HEK293 (cell line): Measurements from ENCODE around the gene LRRFIP1.

ENCODE experiments used
- CTCF ChIA-PET: fragments of 350-600 bp; formaldehyde crosslinking; extraction: SDS; loops from one replicate; lab custom pipeline; 2021; ENCODE audit warnings: antibody characterized with exemption; lab: Yijun Ruan, JAX
- POLR2A ChIA-PET: fragments of 300-600 bp; formaldehyde crosslinking; extraction: SDS; loops from one replicate; lab custom pipeline; 2020; ENCODE audit warnings: antibody characterized with exemption, inconsistent platforms; lab: Yijun Ruan, JAX
- H3K27ac ChIP-seq: fragments of 200-500 bp; sonication (Bioruptor generic); 2 replicates; pipeline ENCODE4 v1.5.1; 2014; ENCODE audit warnings: low read depth, low read length, control low read depth, inconsistent platforms; ENCODE audit errors: extremely low read depth
- H3K36me3 ChIP-seq, 2 experiments: fragments of 200-500 bp in 1 of 2; sonication (Bioruptor generic) in 1 of 2; 1 replicate in 1 of 2; 2 replicates in 1 of 2; pipeline ENCODE4 v1.5.1; 2014 to 2017; ENCODE audit warnings: inconsistent platforms in 2 of 2, low read length in 2 of 2; ENCODE audit not compliant: control insufficient read depth in 2 of 2, insufficient read depth in 1 of 2
- H3K4me1 ChIP-seq: fragments of 200-500 bp; sonication (Bioruptor generic); 2 replicates; pipeline ENCODE4 v1.5.1; 2014; ENCODE audit warnings: mild to moderate bottlenecking, low read length, inconsistent platforms; ENCODE audit not compliant: control insufficient read depth, insufficient read depth
- H3K4me3 ChIP-seq: 2 replicates; pipeline ENCODE4 v1.5.1; 2011; ENCODE audit warnings: low read depth, mild to moderate bottlenecking, control low read depth, low read length, moderate library complexity
- H3K9me3 ChIP-seq: fragments of 200-500 bp; sonication (Bioruptor generic); 2 replicates; pipeline ENCODE4 v1.5.1; 2014; ENCODE audit warnings: low read depth, low read length, inconsistent platforms; ENCODE audit not compliant: control insufficient read depth, insufficient read depth
- HOXD13 ChIP-seq: sonication (generic); formaldehyde crosslinking; IDR thresholded peaks from 2 replicates; pipeline ENCODE4 v1.8.0; 2022; ENCODE audit warnings: missing genetic modification reagents, borderline replicate concordance
- KLF16 ChIP-seq: fragments of 450-650 bp; formaldehyde crosslinking; IDR thresholded peaks from 2 replicates; pipeline ENCODE4 v1.5.1; 2017; ENCODE audit warnings: missing biosample characterization, missing genetic modification characterization
- SP7 ChIP-seq: fragments of 450-650 bp; formaldehyde crosslinking; IDR thresholded peaks from 2 replicates; pipeline ENCODE4 v1.5.1; 2016; ENCODE audit warnings: missing biosample characterization, missing genetic modification characterization
- ZBTB20 ChIP-seq: fragments of 450-650 bp; formaldehyde crosslinking; IDR thresholded peaks from 2 replicates; pipeline ENCODE4 v1.5.1; 2016; ENCODE audit warnings: missing biosample characterization, missing genetic modification characterization
- ZEB2 ChIP-seq: fragments of 450-650 bp; formaldehyde crosslinking; IDR thresholded peaks from 2 replicates; pipeline ENCODE4 v1.5.1; 2016; ENCODE audit warnings: missing biosample characterization, missing genetic modification characterization
- ZNF10 ChIP-seq: fragments of 450-650 bp; formaldehyde crosslinking; IDR thresholded peaks from 2 replicates; pipeline ENCODE4 v1.5.1; 2017; ENCODE audit warnings: missing biosample characterization, missing genetic modification characterization
- ZNF157 ChIP-seq: fragments of 450-650 bp; formaldehyde crosslinking; IDR thresholded peaks from 2 replicates; pipeline ENCODE4 v1.5.1; 2016; ENCODE audit warnings: missing biosample characterization, missing genetic modification characterization
- ZNF184 ChIP-seq: fragments of 450-650 bp; IDR thresholded peaks from 2 replicates; pipeline ENCODE4 v1.5.1; 2018; ENCODE audit warnings: missing biosample characterization, mild to moderate bottlenecking, missing genetic modification characterization
- ZNF202 ChIP-seq: fragments of 450-650 bp; formaldehyde crosslinking; IDR thresholded peaks from 2 replicates; pipeline ENCODE4 v1.5.1; 2016; ENCODE audit warnings: missing biosample characterization, missing genetic modification characterization, borderline replicate concordance
- ZNF214 ChIP-seq: fragments of 450-650 bp; formaldehyde crosslinking; IDR thresholded peaks from 2 replicates; pipeline ENCODE4 v1.5.1; 2017; ENCODE audit warnings: missing biosample characterization, mild to moderate bottlenecking, missing genetic modification characterization, borderline replicate concordance
- ZNF366 ChIP-seq: fragments of 450-650 bp; formaldehyde crosslinking; conservative IDR thresholded peaks from 2 replicates; pipeline ENCODE4 v1.5.1; 2016; ENCODE audit warnings: missing biosample characterization, missing genetic modification characterization
- ZNF558 ChIP-seq: fragments of 450-650 bp; formaldehyde crosslinking; IDR thresholded peaks from 2 replicates; pipeline ENCODE4 v1.5.1; 2016; ENCODE audit warnings: missing biosample characterization, missing genetic modification characterization
- ZNF610 ChIP-seq: fragments of 450-650 bp; formaldehyde crosslinking; IDR thresholded peaks from 2 replicates; pipeline ENCODE4 v1.5.1; 2016; ENCODE audit warnings: missing biosample characterization, missing genetic modification characterization, borderline replicate concordance
- ZNF654 ChIP-seq: fragments of 450-650 bp; formaldehyde crosslinking; IDR thresholded peaks from 2 replicates; pipeline ENCODE4 v1.5.1; 2016; ENCODE audit warnings: low read depth, missing biosample characterization, missing genetic modification characterization
- ZNF701 ChIP-seq: fragments of 450-650 bp; formaldehyde crosslinking; IDR thresholded peaks from 2 replicates; pipeline ENCODE4 v1.5.1; 2016; ENCODE audit warnings: missing biosample characterization, missing genetic modification characterization
- ZNF76 ChIP-seq: fragments of 450-650 bp; formaldehyde crosslinking; IDR thresholded peaks from 2 replicates; pipeline ENCODE4; 2016; ENCODE audit warnings: low read depth, missing biosample characterization, missing genetic modification characterization, borderline replicate concordance
- ZNF830 ChIP-seq: fragments of 450-650 bp; IDR thresholded peaks from 2 replicates; pipeline ENCODE4 v1.5.0; 2018; ENCODE audit warnings: missing biosample characterization, missing genetic modification characterization, low read depth, mild to moderate bottlenecking, moderate library complexity
- ZNF837 ChIP-seq: fragments of 450-650 bp; formaldehyde crosslinking; IDR thresholded peaks from 2 replicates; pipeline ENCODE4 v1.5.1; 2016; ENCODE audit warnings: missing biosample characterization, missing genetic modification characterization
- TF ChIP-seq, protein P1 (sequence below): fragments of 450-650 bp; formaldehyde crosslinking; IDR thresholded peaks from 2 replicates; pipeline ENCODE4 v1.5.1; 2017; ENCODE audit warnings: missing biosample characterization, missing genetic modification characterization
- TF ChIP-seq, protein P2 (sequence below): fragments of 450-650 bp; formaldehyde crosslinking; IDR thresholded peaks from 2 replicates; pipeline ENCODE4 v1.5.1; 2016; ENCODE audit warnings: missing biosample characterization, missing genetic modification characterization
- TF ChIP-seq, protein P3 (sequence below): fragments of 450-650 bp; formaldehyde crosslinking; IDR thresholded peaks from 2 replicates; pipeline ENCODE4 v1.5.1; 2016; ENCODE audit warnings: missing biosample characterization, missing genetic modification characterization
- TF ChIP-seq, protein P4 (sequence below): fragments of 450-650 bp; formaldehyde crosslinking; IDR thresholded peaks from 2 replicates; pipeline ENCODE4 v1.5.1; 2016; ENCODE audit warnings: missing biosample characterization, missing genetic modification characterization, borderline replicate concordance
- TF ChIP-seq, protein P5 (sequence below): fragments of 450-650 bp; formaldehyde crosslinking; IDR thresholded peaks from 2 replicates; pipeline ENCODE4 v1.5.1; 2016; ENCODE audit warnings: missing biosample characterization, missing genetic modification characterization
- TF ChIP-seq, protein P6 (sequence below): fragments of 450-650 bp; formaldehyde crosslinking; conservative IDR thresholded peaks from 2 replicates; pipeline ENCODE4 v1.5.1; 2016; ENCODE audit warnings: low read depth, missing biosample characterization, missing genetic modification characterization

The LRRFIP1 gene

DNA sequence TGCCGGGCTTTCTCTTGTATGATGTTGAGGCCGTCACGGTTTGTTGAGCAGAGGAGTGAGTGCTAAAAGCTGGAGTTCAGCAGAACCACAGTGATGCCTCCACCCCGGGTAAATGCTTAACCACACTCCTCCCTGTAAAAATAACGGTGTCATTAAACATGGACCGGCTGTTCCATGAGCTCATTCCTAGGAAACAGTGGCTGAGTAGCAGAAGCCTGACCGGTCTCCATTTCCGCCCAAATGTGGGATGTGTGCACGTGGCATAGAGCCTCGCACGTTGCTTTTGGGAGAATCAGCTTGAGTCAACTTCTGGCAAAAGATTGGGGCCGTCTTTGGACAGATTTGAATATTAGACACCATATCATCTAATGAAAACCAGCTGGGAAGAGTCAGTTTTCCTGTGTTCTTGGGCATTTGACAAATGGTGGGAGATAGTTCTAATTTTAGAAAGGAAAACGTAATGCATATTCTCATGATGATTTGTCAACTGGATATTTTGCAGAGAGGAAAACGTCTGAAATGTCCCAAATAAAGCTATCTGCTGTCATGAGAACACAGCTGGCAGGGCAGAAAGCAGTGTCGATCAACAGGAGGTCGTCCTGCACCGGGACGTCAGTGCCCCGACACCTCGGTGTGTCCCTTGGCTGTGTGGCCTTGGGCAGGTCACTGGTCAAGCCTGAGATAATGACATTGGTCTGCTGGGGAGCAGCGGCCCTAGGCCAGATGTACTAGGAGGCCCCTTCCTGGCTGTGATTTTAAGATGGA, 42.4 kb downstream of the LRRFIP1 start (continued):
- TF ChIP-seq, protein P1, sequence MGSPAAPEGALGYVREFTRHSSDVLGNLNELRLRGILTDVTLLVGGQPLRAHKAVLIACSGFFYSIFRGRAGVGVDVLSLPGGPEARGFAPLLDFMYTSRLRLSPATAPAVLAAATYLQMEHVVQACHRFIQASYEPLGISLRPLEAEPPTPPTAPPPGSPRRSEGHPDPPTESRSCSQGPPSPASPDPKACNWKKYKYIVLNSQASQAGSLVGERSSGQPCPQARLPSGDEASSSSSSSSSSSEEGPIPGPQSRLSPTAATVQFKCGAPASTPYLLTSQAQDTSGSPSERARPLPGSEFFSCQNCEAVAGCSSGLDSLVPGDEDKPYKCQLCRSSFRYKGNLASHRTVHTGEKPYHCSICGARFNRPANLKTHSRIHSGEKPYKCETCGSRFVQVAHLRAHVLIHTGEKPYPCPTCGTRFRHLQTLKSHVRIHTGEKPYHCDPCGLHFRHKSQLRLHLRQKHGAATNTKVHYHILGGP = no peak
- TF ChIP-seq, protein P2, sequence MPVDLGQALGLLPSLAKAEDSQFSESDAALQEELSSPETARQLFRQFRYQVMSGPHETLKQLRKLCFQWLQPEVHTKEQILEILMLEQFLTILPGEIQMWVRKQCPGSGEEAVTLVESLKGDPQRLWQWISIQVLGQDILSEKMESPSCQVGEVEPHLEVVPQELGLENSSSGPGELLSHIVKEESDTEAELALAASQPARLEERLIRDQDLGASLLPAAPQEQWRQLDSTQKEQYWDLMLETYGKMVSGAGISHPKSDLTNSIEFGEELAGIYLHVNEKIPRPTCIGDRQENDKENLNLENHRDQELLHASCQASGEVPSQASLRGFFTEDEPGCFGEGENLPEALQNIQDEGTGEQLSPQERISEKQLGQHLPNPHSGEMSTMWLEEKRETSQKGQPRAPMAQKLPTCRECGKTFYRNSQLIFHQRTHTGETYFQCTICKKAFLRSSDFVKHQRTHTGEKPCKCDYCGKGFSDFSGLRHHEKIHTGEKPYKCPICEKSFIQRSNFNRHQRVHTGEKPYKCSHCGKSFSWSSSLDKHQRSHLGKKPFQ (tag by site-specific recombination) = 0 out of 2 replicates have a peak, but pooled peaks have one; percentile 16
- TF ChIP-seq ZBTB20 (peak; percentile 24; the same call in 1 of the 2 replicates), KLF16 (tag by site-specific recombination) (no peak), ZNF184 (tag by site-specific recombination) (no peak), SP7 (tag by site-specific recombination) (peak; percentile 95), ZNF610 (tag by site-specific recombination) (no peak), ZNF366 (tag by site-specific recombination) (0 out of 2 replicates have a peak, but pooled peaks have one; percentile 30), ZNF202 (tag by site-specific recombination) (no peak), ZNF76 (tag by site-specific recombination) (no peak; the same call in 1 of the 2 replicates), ZNF157 (tag by site-specific recombination) (no peak)
- TF ChIP-seq, protein P3, sequence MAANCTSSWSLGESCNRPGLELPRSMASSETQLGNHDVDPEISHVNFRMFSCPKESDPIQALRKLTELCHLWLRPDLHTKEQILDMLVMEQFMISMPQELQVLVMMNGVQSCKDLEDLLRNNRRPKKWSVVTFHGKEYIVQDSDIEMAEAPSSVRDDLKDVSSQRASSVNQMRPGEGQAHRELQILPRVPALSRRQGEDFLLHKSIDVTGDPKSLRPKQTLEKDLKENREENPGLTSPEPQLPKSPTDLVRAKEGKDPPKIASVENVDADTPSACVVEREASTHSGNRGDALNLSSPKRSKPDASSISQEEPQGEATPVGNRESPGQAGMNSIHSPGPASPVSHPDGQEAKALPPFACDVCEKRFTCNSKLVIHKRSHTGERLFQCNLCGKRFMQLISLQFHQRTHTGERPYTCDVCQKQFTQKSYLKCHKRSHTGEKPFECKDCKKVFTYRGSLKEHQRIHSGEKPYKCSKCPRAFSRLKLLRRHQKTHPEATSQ = no peak
- TF ChIP-seq, protein P4, sequence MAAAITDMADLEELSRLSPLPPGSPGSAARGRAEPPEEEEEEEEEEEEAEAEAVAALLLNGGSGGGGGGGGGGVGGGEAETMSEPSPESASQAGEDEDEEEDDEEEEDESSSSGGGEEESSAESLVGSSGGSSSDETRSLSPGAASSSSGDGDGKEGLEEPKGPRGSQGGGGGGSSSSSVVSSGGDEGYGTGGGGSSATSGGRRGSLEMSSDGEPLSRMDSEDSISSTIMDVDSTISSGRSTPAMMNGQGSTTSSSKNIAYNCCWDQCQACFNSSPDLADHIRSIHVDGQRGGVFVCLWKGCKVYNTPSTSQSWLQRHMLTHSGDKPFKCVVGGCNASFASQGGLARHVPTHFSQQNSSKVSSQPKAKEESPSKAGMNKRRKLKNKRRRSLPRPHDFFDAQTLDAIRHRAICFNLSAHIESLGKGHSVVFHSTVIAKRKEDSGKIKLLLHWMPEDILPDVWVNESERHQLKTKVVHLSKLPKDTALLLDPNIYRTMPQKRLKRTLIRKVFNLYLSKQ (tag by site-specific recombination) = no peak
- TF ChIP-seq, protein P5, sequence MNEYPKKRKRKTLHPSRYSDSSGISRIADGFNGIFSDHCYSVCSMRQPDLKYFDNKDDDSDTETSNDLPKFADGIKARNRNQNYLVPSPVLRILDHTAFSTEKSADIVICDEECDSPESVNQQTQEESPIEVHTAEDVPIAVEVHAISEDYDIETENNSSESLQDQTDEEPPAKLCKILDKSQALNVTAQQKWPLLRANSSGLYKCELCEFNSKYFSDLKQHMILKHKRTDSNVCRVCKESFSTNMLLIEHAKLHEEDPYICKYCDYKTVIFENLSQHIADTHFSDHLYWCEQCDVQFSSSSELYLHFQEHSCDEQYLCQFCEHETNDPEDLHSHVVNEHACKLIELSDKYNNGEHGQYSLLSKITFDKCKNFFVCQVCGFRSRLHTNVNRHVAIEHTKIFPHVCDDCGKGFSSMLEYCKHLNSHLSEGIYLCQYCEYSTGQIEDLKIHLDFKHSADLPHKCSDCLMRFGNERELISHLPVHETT = 0 out of 2 replicates have a peak, but pooled peaks have one; percentile 48

DNA sequence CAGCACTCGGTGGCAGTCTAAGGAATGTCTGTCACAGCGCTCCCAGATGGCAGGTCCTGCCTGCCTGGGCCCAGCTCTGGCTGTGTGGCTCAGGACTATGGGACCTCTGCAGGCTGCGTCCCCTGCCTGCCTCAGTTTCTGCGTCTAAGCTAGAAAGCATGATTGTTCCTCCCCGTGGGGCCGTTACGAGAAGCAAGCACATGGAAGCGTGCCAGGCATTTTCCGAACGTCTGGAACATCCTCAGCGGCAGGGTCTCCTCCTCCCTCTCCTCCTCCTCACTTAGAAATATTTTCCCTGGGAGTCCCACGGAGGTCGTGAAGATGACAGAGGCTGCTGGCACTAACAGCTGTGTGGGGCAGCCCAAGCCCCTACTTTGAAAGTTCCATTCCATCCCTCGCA, 43.3 kb downstream of the LRRFIP1 start:
- H3K9me3 ChIP-seq = no peaks in the 10 kb centered on the region
- H3K4me3 ChIP-seq = no peak overlapping the region
- H3K36me3 ChIP-seq = peaks cover 0 to 5% of the 10 kb centered on the region in 2 experiments; a peak in 1 of 3 replicates
- ChIA-PET POLR2A (no interaction called here), CTCF (interaction anchor here (6.8 kb wide), 1 partner anchor 75 kb away, joined by 110 read pairs; no protein-coding TSS in a partner anchor)
- H3K27ac ChIP-seq = no peak overlapping the region
- peaks cover 14% of the 10 kb centered on the region for H3K4me1 ChIP-seq
- TF ChIP-seq ZEB2 (tag by site-specific recombination) (no peak), ZNF654 (tag by site-specific recombination) (no peak), HOXD13 (CRISPR knock-in tag) (no peak), ZNF701 (tag by site-specific recombination) (no peak), ZNF830 (tag by site-specific recombination) (no peak), ZNF214 (no peak), ZNF10 (no peak), ZNF837 (tag by site-specific recombination) (no peak), ZNF558 (no peak)
- TF ChIP-seq, protein P6, sequence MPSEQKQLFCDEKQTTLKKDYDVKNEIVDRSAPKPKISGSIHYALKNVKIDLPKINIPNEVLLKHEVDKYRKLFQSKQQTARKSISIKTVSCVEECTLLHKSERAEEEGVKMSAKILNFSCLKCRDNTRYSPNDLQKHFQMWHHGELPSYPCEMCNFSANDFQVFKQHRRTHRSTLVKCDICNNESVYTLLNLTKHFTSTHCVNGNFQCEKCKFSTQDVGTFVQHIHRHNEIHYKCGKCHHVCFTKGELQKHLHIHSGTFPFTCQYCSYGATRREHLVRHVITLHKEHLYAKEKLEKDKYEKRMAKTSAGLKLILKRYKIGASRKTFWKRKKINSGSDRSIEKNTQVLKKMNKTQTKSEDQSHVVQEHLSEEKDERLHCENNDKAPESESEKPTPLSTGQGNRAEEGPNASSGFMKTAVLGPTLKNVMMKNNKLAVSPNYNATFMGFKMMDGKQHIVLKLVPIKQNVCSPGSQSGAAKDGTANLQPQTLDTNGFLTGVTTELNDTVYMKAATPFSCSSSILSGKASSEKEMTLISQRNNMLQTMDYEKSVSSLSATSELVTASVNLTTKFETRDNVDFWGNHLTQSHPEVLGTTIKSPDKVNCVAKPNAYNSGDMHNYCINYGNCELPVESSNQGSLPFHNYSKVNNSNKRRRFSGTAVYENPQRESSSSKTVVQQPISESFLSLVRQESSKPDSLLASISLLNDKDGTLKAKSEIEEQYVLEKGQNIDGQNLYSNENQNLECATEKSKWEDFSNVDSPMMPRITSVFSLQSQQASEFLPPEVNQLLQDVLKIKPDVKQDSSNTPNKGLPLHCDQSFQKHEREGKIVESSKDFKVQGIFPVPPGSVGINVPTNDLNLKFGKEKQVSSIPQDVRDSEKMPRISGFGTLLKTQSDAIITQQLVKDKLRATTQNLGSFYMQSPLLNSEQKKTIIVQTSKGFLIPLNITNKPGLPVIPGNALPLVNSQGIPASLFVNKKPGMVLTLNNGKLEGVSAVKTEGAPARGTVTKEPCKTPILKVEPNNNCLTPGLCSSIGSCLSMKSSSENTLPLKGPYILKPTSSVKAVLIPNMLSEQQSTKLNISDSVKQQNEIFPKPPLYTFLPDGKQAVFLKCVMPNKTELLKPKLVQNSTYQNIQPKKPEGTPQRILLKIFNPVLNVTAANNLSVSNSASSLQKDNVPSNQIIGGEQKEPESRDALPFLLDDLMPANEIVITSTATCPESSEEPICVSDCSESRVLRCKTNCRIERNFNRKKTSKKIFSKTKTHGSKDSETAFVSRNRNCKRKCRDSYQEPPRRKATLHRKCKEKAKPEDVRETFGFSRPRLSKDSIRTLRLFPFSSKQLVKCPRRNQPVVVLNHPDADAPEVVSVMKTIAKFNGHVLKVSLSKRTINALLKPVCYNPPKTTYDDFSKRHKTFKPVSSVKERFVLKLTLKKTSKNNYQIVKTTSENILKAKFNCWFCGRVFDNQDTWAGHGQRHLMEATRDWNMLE (tag by site-specific recombination) = no peak
